ENCODE data around the gene ZG16B. TPM values are rescaled to one million over a fixed set of nuclear protein-coding genes. Genes with fewer than 3 reads are reported as not detected.

The ZG16B gene
- total RNA-seq, 1 experiment from 2014 or later = not detected

DNA sequence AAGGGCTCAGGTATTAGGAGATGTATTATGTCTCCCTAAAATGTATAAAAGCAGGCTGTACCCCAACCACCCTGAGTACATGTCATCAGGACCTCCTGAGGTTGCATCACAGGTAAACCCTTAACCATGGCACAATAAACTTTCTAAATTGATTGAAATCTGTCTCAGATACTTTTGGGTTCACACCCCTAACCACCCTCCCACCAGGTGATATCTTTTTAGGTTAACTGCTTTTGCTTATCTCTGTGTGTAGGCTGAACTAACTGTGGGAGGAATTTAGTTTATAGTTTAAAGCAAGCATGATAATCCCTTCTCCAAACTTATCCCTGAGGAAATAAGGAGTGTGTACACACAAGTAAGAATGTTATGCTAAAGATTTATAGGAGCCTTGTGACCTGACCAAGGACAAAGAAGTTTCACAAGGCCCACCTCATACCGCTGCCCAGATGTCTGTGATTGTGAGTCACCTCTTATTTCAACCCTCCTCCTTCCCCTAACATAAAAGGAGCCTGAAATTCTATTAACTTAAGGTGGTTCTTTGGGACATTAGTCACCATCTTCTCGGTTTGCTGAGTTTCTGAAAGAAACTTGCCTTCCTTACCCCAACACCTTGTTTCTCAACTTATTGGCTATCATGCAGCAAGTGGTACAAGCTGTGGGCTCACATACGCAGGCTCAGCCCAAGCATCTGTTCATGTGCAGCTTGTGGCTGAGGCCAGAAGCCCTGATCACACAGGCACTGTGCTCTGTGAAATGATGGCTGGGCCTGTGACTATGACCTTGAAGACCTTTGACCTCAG lies 16.6 kb downstream of the ZG16B start:
- Mint-ChIP-seq H3K27ac (no peak overlapping the region), H3K36me3 (ENCODE audit: insufficient read depth in 1 of 3, low read depth in 3 of 3) (no peaks in the 10 kb centered on the region), H3K27me3 (ENCODE audit: low read depth) (peaks cover 26% of the 10 kb centered on the region), H3K4me3 (no peak overlapping the region), H3K9me3 (peaks cover 3 to 5% of the 10 kb centered on the region in 2 experiments; a peak in 4 of 5 replicates), H3K4me1 (peaks cover 0 to 10% of the 10 kb centered on the region in 2 experiments; a peak in 2 of 4 replicates)
- Histone ChIP-seq H4K8ac (replicated peaks; ENCODE audit: insufficient read length, low read depth, low read length) (no peak overlapping the region), H3K79me2 (ENCODE audit: insufficient read depth, low read length) (no peaks in the 10 kb centered on the region), H3K23ac (ENCODE audit: insufficient read length, low read depth, low read length) (no peak overlapping the region), H3K56ac (ENCODE audit: insufficient read length, low read depth, low read length) (no peak overlapping the region), H3K4ac (ENCODE audit: low read depth, low read length) (no peak overlapping the region), H3K79me1 (ENCODE audit: insufficient read depth, low read depth, low read length, poor library complexity, severe bottlenecking) (no peaks in the 10 kb centered on the region), H3K9ac (ENCODE audit: extremely low read depth, insufficient read length, low read length) (no peak overlapping the region), H2BK15ac (ENCODE audit: low read depth, low read length) (no peak overlapping the region), H3K27me3 (ENCODE audit: insufficient read depth, low read length) (no peaks in the 10 kb centered on the region), H2BK120ac (ENCODE audit: low read depth, low read length, poor library complexity, severe bottlenecking) (no peak overlapping the region), H3K27ac (ENCODE audit: insufficient read length, low read depth, low read length) (no peak overlapping the region), H3K9me3 (ENCODE audit: control insufficient read depth, low read depth, low read length) (no peaks in the 10 kb centered on the region), H3K18ac (ENCODE audit: insufficient read length, low read depth, low read length) (no peak overlapping the region), H3T11ph (ENCODE audit: low read length) (no peak overlapping the region), H4K20me1 (ENCODE audit: control insufficient read depth, insufficient read depth, insufficient read length) (no peaks in the 10 kb centered on the region), H3K4me1 (ENCODE audit: insufficient read depth, low read length) (0 out of 2 replicates have a peak, but pooled peaks cover 3% of the 10 kb centered on the region), H4K5ac (ENCODE audit: insufficient read length, low read depth, low read length) (no peak overlapping the region), H3K4me2 (ENCODE audit: insufficient read depth, insufficient read length, low read length) (no peak overlapping the region), H4K91ac (ENCODE audit: insufficient read length, low read depth, low read length) (no peak overlapping the region), H3K14ac (ENCODE audit: insufficient read depth, low read length) (no peak overlapping the region), H3K23me2 (ENCODE audit: insufficient read length, low read depth, low read length, poor library complexity, severe bottlenecking) (no peaks in the 10 kb centered on the region), H2BK5ac (ENCODE audit: insufficient read length, low read length) (no peak overlapping the region), H2BK20ac (ENCODE audit: low read depth, low read length, poor library complexity, severe bottlenecking) (no peak overlapping the region), H2AFZ (ENCODE audit: low read length) (no peak overlapping the region), H2BK12ac (ENCODE audit: insufficient read length, low read depth, low read length) (no peak overlapping the region), H2AK5ac (ENCODE audit: insufficient read length, low read length) (no peak overlapping the region)
- no peak for DNase-seq
- no CpG with 5 or more reads among the region's 3 CpGs for WGBS (ENCODE audit: extremely low coverage, insufficient read length, low lambda C conversion rate)
- TF ChIP-seq, protein P1, sequence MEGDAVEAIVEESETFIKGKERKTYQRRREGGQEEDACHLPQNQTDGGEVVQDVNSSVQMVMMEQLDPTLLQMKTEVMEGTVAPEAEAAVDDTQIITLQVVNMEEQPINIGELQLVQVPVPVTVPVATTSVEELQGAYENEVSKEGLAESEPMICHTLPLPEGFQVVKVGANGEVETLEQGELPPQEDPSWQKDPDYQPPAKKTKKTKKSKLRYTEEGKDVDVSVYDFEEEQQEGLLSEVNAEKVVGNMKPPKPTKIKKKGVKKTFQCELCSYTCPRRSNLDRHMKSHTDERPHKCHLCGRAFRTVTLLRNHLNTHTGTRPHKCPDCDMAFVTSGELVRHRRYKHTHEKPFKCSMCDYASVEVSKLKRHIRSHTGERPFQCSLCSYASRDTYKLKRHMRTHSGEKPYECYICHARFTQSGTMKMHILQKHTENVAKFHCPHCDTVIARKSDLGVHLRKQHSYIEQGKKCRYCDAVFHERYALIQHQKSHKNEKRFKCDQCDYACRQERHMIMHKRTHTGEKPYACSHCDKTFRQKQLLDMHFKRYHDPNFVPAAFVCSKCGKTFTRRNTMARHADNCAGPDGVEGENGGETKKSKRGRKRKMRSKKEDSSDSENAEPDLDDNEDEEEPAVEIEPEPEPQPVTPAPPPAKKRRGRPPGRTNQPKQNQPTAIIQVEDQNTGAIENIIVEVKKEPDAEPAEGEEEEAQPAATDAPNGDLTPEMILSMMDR (conservative IDR thresholded peaks at IDR 0.05) = no peak

All from H9 (cell line).